Measurements from ENCODE around the gene POLD2. TPM values are rescaled to one million over a fixed set of nuclear protein-coding genes. Genes with fewer than 3 reads are reported as not detected.

The POLD2 gene
- total and polyA plus RNA-seq, 2 of the 8 experiments (the other 6 are each of a cell fraction or from before 2014, with no cell fraction given) = 148 to 214 TPM

DNA sequence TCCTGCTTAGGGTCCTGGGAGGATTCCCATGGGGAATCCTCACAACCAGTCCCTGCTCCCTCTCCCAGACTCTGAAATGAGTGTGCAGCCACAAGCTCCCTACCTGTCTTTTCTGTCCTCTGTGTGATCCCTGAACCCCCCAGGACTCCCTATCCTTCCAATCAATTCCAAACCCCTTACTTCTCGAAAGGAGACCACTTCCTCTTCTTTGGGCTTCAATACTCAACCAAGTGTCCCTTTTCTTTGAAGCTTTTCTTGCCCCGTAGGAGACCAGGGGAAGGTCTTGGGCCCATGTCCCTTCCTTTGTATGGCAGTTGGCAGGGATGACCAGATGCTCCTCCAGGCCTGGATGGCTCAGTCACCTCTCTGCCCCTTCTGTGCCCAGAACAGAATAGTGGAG is 17.5 kb downstream of the POLD2 start (continued):
- TF ChIP-seq, protein P1, sequence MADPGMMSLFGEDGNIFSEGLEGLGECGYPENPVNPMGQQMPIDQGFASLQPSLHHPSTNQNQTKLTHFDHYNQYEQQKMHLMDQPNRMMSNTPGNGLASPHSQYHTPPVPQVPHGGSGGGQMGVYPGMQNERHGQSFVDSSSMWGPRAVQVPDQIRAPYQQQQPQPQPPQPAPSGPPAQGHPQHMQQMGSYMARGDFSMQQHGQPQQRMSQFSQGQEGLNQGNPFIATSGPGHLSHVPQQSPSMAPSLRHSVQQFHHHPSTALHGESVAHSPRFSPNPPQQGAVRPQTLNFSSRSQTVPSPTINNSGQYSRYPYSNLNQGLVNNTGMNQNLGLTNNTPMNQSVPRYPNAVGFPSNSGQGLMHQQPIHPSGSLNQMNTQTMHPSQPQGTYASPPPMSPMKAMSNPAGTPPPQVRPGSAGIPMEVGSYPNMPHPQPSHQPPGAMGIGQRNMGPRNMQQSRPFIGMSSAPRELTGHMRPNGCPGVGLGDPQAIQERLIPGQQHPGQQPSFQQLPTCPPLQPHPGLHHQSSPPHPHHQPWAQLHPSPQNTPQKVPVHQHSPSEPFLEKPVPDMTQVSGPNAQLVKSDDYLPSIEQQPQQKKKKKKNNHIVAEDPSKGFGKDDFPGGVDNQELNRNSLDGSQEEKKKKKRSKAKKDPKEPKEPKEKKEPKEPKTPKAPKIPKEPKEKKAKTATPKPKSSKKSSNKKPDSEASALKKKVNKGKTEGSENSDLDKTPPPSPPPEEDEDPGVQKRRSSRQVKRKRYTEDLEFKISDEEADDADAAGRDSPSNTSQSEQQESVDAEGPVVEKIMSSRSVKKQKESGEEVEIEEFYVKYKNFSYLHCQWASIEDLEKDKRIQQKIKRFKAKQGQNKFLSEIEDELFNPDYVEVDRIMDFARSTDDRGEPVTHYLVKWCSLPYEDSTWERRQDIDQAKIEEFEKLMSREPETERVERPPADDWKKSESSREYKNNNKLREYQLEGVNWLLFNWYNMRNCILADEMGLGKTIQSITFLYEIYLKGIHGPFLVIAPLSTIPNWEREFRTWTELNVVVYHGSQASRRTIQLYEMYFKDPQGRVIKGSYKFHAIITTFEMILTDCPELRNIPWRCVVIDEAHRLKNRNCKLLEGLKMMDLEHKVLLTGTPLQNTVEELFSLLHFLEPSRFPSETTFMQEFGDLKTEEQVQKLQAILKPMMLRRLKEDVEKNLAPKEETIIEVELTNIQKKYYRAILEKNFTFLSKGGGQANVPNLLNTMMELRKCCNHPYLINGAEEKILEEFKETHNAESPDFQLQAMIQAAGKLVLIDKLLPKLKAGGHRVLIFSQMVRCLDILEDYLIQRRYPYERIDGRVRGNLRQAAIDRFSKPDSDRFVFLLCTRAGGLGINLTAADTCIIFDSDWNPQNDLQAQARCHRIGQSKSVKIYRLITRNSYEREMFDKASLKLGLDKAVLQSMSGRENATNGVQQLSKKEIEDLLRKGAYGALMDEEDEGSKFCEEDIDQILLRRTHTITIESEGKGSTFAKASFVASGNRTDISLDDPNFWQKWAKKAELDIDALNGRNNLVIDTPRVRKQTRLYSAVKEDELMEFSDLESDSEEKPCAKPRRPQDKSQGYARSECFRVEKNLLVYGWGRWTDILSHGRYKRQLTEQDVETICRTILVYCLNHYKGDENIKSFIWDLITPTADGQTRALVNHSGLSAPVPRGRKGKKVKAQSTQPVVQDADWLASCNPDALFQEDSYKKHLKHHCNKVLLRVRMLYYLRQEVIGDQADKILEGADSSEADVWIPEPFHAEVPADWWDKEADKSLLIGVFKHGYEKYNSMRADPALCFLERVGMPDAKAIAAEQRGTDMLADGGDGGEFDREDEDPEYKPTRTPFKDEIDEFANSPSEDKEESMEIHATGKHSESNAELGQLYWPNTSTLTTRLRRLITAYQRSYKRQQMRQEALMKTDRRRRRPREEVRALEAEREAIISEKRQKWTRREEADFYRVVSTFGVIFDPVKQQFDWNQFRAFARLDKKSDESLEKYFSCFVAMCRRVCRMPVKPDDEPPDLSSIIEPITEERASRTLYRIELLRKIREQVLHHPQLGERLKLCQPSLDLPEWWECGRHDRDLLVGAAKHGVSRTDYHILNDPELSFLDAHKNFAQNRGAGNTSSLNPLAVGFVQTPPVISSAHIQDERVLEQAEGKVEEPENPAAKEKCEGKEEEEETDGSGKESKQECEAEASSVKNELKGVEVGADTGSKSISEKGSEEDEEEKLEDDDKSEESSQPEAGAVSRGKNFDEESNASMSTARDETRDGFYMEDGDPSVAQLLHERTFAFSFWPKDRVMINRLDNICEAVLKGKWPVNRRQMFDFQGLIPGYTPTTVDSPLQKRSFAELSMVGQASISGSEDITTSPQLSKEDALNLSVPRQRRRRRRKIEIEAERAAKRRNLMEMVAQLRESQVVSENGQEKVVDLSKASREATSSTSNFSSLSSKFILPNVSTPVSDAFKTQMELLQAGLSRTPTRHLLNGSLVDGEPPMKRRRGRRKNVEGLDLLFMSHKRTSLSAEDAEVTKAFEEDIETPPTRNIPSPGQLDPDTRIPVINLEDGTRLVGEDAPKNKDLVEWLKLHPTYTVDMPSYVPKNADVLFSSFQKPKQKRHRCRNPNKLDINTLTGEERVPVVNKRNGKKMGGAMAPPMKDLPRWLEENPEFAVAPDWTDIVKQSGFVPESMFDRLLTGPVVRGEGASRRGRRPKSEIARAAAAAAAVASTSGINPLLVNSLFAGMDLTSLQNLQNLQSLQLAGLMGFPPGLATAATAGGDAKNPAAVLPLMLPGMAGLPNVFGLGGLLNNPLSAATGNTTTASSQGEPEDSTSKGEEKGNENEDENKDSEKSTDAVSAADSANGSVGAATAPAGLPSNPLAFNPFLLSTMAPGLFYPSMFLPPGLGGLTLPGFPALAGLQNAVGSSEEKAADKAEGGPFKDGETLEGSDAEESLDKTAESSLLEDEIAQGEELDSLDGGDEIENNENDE (IDR thresholded peaks at IDR 0.05; ENCODE audit: insufficient replicate concordance, low read length) = no peak
- TF ChIP-seq GTF2F1 (IDR thresholded peaks at IDR 0.05; ENCODE audit: borderline replicate concordance, low read depth, low read length) (no peak), BACH1 (IDR thresholded peaks at IDR 0.05; ENCODE audit: low read length) (no peak), TCF12 (IDR thresholded peaks at IDR 0.05; ENCODE audit: low read depth, low read length) (no peak), GABPA (IDR thresholded peaks at IDR 0.05; ENCODE audit: borderline replicate concordance, insufficient read depth, low read length) (no peak), RXRA (IDR thresholded peaks at IDR 0.05; ENCODE audit: insufficient read depth, low read depth, low read length) (no peak), SP4 (IDR thresholded peaks at IDR 0.05; ENCODE audit: low read length) (no peak), CTBP2 (IDR thresholded peaks at IDR 0.05; ENCODE audit: borderline replicate concordance, insufficient read depth, insufficient read length, low read length) (no peak), CREB1 (IDR thresholded peaks at IDR 0.05) (no peak), PHF8 (conservative IDR thresholded peaks at IDR 0.05; ENCODE audit: low read depth, low read length) (no peak), HDAC6 (IDR thresholded peaks at IDR 0.05; ENCODE audit: low read depth, low read length) (no peak), NANOG (IDR thresholded peaks at IDR 0.05; ENCODE audit: insufficient read depth, low read depth, low read length, poor library complexity, severe bottlenecking) (no peak)

Data from H1 (cell line).